ENCODE results near the gene RASSF4.

The RASSF4 gene

DNA sequence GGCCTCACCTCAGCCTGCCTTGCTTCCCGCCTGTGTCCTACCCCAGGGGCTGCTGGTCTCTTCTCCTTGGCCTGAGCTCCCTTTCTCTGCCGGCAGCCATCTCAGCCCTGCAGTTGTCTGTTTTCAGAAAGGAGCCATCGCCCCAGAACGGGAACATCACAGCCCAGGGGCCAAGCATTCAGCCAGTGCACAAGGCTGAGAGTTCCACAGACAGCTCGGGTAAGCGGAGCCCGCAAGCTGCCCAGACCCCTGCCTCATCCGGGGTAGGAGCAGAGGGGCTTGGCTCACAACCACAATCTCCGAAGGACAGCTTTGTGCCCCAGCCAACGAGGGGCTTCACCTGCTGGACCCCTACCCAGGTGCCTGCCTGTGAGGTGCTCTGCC is 24.3 kb downstream of the RASSF4 start:
- Histone ChIP-seq H3K4me1 (ENCODE audit: insufficient read depth, poor library complexity, severe bottlenecking) (peaks cover 35% of the 10 kb centered on the region), H3K27me3 (ENCODE audit: insufficient read depth, poor library complexity, severe bottlenecking) (no peaks in the 10 kb centered on the region), H3K9me3 (ENCODE audit: severe bottlenecking) (no peaks in the 10 kb centered on the region), H3K4me3 (ENCODE audit: severe bottlenecking) (no peak overlapping the region), H3K27ac (ENCODE audit: poor library complexity, severe bottlenecking) (no peak overlapping the region), H3K36me3 (ENCODE audit: low read depth) (no peaks in the 10 kb centered on the region)
- TF ChIP-seq, protein P1, sequence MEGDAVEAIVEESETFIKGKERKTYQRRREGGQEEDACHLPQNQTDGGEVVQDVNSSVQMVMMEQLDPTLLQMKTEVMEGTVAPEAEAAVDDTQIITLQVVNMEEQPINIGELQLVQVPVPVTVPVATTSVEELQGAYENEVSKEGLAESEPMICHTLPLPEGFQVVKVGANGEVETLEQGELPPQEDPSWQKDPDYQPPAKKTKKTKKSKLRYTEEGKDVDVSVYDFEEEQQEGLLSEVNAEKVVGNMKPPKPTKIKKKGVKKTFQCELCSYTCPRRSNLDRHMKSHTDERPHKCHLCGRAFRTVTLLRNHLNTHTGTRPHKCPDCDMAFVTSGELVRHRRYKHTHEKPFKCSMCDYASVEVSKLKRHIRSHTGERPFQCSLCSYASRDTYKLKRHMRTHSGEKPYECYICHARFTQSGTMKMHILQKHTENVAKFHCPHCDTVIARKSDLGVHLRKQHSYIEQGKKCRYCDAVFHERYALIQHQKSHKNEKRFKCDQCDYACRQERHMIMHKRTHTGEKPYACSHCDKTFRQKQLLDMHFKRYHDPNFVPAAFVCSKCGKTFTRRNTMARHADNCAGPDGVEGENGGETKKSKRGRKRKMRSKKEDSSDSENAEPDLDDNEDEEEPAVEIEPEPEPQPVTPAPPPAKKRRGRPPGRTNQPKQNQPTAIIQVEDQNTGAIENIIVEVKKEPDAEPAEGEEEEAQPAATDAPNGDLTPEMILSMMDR (IDR thresholded peaks at IDR 0.05; ENCODE audit: poor library complexity, severe bottlenecking) = no peak
- DNase-seq (ENCODE audit: low spot score) (no peak), ATAC-seq (ENCODE audit: low read depth) (no peak)

DNA sequence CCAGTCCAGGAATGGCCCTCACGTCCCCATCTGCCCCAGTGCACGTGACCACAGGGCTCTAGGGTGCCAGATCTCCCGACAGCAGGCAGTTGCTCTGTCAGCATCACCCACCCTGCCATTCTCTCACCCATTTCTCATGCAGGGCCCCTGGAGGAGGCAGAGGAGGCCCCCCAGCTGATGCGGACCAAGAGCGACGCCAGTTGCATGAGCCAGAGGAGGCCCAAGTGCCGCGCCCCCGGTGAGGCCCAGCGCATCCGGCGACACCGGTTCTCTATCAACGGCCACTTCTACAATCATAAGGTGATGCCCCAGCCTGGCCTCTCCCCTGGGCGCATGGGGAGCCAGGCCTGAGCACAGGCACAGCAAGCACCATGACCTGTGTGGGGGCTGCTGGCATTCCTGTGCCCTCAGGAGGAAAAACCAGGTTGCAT is 25.1 kb downstream of the RASSF4 start:
- H3K4me1 ChIP-seq (ENCODE audit: insufficient read depth, poor library complexity, severe bottlenecking) = peaks cover 27% of the 10 kb centered on the region
- no peaks in the 10 kb centered on the region for H3K27me3 ChIP-seq (ENCODE audit: insufficient read depth, poor library complexity, severe bottlenecking)
- no peak overlapping the region for H3K27ac ChIP-seq (ENCODE audit: poor library complexity, severe bottlenecking)
- no peaks in the 10 kb centered on the region for H3K36me3 ChIP-seq (ENCODE audit: low read depth)
- ATAC-seq (ENCODE audit: low read depth) = no peak
- DNase-seq (ENCODE audit: low spot score) = no peak
- H3K9me3 ChIP-seq (ENCODE audit: severe bottlenecking) = no peaks in the 10 kb centered on the region
- TF ChIP-seq, protein P1 (IDR thresholded peaks at IDR 0.05; ENCODE audit: poor library complexity, severe bottlenecking) = no peak
- no peak overlapping the region for H3K4me3 ChIP-seq (ENCODE audit: severe bottlenecking)

DNA sequence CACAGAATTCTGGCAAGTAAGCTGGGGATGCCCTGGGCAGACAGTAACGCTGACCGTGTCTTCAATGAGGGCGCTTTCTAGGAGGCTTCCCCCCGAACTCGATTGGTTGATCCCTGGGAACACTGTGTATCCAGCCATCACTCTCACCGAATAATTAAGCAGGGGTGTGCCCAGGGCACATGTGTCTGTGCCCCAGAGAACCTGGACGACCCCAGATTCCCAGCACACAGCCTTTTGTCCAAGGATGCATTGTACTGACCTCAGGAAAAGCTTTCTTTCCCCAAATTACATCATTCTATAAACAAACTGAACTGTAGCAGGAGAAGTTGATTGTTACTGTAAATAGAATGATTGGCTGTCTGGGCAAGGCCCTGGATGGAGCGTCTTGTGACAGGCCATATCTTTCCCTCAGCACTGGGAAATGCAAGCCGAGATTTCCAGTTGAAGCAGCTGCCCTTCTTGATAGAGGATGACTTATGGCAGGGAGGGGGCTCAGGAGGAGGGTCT is 25.6 kb downstream of the RASSF4 start:
- no peak for ATAC-seq (ENCODE audit: low read depth)
- no peak for DNase-seq (ENCODE audit: low spot score)
- no peaks in the 10 kb centered on the region for H3K36me3 ChIP-seq (ENCODE audit: low read depth)
- no peak overlapping the region for H3K4me3 ChIP-seq (ENCODE audit: severe bottlenecking)
- TF ChIP-seq, protein P1 (IDR thresholded peaks at IDR 0.05; ENCODE audit: poor library complexity, severe bottlenecking) = no peak
- no peak overlapping the region for H3K27ac ChIP-seq (ENCODE audit: poor library complexity, severe bottlenecking)
- peaks cover 21% of the 10 kb centered on the region for H3K4me1 ChIP-seq (ENCODE audit: insufficient read depth, poor library complexity, severe bottlenecking)
- no peaks in the 10 kb centered on the region for H3K9me3 ChIP-seq (ENCODE audit: severe bottlenecking)
- no peaks in the 10 kb centered on the region for H3K27me3 ChIP-seq (ENCODE audit: insufficient read depth, poor library complexity, severe bottlenecking)

DNA sequence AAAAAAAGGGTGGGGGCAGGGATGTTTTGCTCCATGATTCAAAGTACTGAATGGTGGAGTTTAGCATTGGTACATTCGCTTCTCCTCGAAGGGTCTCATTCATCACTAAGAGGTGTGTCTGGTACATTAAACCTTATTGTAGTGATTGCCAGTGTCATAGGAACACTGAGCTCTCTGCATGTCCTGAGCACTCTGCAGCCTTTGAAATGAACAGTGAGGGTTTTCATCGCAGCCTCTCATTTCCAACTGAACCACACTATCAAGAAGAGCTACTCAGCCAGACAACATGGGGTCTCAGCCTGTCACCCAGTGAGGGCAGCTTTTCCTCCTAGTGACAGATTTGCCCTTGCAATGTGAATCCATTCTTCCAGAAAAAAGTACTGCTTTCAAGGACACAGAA is 26.6 kb downstream of the RASSF4 start:
- Histone ChIP-seq H3K9me3 (ENCODE audit: severe bottlenecking) (no peaks in the 10 kb centered on the region), H3K4me3 (ENCODE audit: severe bottlenecking) (no peak overlapping the region), H3K4me1 (ENCODE audit: insufficient read depth, poor library complexity, severe bottlenecking) (peaks cover 12% of the 10 kb centered on the region), H3K27ac (ENCODE audit: poor library complexity, severe bottlenecking) (no peak overlapping the region), H3K27me3 (ENCODE audit: insufficient read depth, poor library complexity, severe bottlenecking) (no peaks in the 10 kb centered on the region), H3K36me3 (ENCODE audit: low read depth) (no peaks in the 10 kb centered on the region)
- ATAC-seq (ENCODE audit: low read depth) (no peak), DNase-seq (ENCODE audit: low spot score) (no peak)
- TF ChIP-seq, protein P1 (IDR thresholded peaks at IDR 0.05; ENCODE audit: poor library complexity, severe bottlenecking) = no peak

DNA sequence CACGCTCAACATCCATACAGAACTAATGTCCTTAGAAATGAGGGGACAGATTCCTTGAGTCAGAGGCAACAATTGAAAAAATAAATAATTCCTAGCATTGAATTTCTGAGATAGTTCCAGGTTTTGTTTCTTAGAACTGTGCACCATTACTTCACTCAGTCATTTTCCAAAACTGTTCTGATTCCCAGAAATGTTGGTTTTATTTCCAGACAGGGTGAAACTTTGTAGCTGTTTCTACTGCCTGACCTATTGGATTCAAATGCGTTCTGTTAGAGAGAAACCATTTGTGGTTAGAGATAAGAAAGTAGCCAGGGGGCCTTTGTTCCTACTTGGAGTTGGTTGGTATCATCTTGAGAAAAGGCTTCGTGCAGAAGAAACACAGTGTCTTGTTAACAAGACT is 27.1 kb downstream of the RASSF4 start:
- Histone ChIP-seq H3K9me3 (ENCODE audit: severe bottlenecking) (no peaks in the 10 kb centered on the region), H3K4me1 (ENCODE audit: insufficient read depth, poor library complexity, severe bottlenecking) (peaks cover 7% of the 10 kb centered on the region), H3K27ac (ENCODE audit: poor library complexity, severe bottlenecking) (no peak overlapping the region), H3K27me3 (ENCODE audit: insufficient read depth, poor library complexity, severe bottlenecking) (no peaks in the 10 kb centered on the region), H3K36me3 (ENCODE audit: low read depth) (no peaks in the 10 kb centered on the region), H3K4me3 (ENCODE audit: severe bottlenecking) (no peak overlapping the region)
- DNase-seq (ENCODE audit: low spot score) (no peak), ATAC-seq (ENCODE audit: low read depth) (no peak)
- TF ChIP-seq, protein P1 (IDR thresholded peaks at IDR 0.05; ENCODE audit: poor library complexity, severe bottlenecking) = no peak

Measured in RWPE2 (cell line).